ENCODE results near the gene CCDC138.

The CCDC138 gene

DNA sequence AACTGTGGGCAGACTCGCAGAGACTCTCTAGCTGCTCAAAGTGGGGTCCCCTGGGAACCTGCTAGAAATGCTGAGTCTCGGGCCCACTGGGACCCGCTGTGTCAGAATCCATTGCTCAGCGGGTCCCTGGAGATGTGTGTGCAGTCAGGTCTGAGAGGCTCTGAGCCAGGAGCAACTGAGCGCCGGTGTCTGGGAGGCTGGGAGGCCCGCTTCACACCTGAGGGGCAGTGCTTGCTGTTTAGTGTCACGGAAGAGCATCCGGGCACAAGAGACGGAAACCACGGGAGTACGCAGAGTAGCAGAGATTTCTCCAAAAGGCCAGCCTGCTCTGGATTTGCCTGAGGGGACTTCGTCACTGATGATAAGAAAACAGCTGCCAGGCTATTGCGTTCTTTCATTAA is 132.4 kb downstream of the CCDC138 start:
- no peak overlapping the region for H3K27ac ChIP-seq
- TF ChIP-seq, protein P1, sequence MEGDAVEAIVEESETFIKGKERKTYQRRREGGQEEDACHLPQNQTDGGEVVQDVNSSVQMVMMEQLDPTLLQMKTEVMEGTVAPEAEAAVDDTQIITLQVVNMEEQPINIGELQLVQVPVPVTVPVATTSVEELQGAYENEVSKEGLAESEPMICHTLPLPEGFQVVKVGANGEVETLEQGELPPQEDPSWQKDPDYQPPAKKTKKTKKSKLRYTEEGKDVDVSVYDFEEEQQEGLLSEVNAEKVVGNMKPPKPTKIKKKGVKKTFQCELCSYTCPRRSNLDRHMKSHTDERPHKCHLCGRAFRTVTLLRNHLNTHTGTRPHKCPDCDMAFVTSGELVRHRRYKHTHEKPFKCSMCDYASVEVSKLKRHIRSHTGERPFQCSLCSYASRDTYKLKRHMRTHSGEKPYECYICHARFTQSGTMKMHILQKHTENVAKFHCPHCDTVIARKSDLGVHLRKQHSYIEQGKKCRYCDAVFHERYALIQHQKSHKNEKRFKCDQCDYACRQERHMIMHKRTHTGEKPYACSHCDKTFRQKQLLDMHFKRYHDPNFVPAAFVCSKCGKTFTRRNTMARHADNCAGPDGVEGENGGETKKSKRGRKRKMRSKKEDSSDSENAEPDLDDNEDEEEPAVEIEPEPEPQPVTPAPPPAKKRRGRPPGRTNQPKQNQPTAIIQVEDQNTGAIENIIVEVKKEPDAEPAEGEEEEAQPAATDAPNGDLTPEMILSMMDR (IDR thresholded peaks at IDR 0.05): no peak
- TF ChIP-seq ZFX (IDR thresholded peaks at IDR 0.05; ENCODE audit: borderline replicate concordance): no peak

DNA sequence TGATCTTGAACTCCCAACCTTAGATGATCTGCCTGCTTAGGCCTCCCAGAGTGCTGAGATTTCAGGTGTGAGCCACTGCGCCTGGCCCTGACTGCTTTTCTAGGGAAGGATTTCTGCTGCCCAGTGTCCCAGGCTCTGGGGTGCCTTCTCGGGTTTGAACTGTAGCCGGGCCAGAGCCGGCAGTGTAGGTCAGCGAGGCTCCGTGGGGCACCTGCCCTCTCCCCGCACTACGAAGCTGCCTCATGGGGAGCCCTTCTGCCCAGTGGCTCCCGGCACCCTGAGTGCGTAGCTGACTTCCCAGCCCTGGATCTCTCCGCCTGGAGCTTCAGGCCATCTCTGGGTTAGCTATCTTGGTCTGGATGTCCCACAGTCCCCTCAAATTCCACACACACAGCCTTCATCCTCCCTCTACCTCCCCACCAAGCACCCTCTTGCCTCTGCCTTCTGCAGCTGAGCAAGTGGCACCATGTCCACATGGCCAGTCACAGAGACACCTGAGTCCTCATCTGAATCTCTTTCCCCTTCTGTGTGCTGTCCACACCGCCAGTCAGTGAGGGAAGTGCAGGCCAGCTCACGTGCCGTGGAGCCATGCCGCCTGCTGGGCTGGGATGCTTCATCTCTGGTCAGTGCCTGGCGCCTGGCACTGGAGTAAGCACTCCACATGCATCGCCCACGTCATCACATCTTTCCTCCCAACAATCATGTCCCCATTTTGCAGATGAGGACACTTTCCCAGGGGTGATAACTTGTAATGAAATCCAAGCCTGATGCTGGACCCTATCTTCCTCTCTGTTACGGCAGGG is 133.2 kb downstream of the CCDC138 start:
- TF ChIP-seq, protein P1 (IDR thresholded peaks at IDR 0.05): no peak
- no peak for TF ChIP-seq ZFX (IDR thresholded peaks at IDR 0.05; ENCODE audit: borderline replicate concordance)
- H3K27ac ChIP-seq: no peak overlapping the region

DNA sequence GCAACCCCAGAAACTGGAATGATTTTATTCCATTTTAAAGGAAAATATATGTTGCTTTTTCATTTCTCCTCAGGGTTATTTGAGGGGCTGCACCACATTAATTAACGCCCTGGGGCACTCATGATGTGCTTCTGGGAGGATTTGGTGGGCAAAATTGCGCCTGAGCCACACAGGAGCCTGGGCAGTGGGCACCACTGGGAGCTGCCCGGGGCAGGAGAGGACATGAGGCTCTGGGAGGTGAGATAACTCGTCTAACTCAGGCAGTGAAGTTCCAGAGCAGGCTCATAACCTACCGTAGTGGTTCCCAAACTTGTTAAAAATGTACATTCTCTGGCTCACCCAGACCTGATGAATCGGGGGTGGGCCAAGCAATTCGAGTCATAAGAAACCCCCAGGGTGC is 134.1 kb downstream of the CCDC138 start:
- no peak for TF ChIP-seq ZFX (IDR thresholded peaks at IDR 0.05; ENCODE audit: borderline replicate concordance)
- TF ChIP-seq, protein P1 (IDR thresholded peaks at IDR 0.05): no peak
- no peak overlapping the region for H3K27ac ChIP-seq

DNA sequence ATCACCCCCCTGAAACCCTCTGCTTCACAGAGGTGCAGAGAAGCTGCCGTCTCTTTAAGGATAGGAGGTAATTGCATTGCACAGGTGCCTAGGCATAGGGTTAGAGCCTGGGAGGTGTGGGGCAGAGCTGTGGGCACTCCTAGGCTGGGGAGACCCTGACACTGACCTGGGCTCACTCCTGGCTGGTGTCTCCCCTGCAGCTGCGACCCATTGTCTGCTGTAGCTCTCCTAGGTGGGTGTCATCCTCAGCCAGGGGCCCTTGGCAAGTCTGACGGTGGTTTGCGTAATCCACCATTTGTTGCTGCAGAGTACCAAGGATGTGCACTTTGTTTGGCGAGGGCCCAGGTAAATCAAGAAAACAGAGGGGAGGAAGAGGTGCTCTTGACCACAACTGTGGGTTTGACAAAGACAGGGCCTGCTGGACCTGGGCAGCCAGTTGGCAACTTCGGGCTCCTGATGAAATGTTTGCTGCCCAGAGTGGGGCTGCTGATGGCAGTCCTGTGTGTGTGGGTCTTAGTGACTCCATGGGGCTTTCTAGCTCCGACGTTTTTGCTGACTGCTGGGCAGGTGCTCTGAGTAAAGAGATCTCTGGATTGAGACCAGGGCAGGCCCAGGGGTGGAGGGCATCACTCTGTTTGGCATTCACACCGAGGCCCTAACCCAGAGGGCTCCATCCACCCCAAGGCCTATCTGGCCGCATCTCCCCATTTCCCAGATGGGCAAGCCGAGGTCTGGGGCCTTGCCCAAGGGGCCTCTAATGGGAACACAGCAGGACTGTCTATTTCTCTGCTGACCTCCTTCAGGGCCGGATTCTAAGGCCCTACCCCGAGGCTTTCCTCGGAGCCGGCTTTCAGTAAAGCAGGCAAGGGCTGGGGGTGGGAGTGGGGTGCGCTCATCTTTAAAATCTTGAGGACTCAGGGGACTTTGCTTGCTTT is 134.8 kb downstream of the CCDC138 start:
- TF ChIP-seq, protein P1 (IDR thresholded peaks at IDR 0.05): no peak
- no peak for TF ChIP-seq ZFX (IDR thresholded peaks at IDR 0.05; ENCODE audit: borderline replicate concordance)

DNA sequence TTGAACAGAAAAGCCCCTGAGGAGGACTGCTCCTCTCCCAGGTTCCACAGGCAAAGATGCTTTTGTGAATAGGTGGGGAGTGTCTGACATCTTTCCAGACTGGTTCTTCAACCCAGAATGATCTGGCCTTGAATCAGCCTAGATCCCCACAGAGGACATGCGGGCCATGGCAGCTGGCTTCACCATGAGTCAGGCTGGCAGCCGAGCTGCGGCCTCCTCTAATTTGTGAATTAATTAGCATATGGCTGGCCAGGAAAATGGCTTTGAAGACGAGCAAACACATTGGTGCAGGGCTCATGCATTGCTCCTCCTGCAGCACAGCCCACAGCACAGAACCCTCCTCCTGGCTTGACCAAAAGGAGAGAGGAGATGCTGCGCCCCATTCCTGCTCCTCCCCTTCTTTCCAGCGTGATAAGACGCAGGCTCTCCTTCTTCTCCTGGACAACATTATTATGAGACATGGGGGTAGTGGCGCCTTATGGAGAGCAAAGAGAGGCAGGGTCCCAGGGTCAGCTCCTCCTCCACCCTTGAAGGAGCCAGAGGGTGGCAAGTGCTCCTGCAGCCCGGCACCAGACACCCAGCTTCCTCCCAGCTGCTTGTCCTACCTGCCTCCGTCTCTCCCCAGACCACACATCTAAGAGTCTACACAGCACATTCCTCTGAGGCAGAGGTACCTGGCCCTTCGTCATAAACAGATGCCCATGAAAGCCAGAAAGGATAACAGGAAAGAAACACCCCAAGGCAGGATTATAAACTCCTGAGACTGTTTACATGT is 135.8 kb downstream of the CCDC138 start:
- TF ChIP-seq, protein P1 (IDR thresholded peaks at IDR 0.05): no peak
- no peak for TF ChIP-seq ZFX (IDR thresholded peaks at IDR 0.05; ENCODE audit: borderline replicate concordance)
- no peak overlapping the region for H3K27ac ChIP-seq

More for the DNA sequence above, 134.8 kb downstream of the CCDC138 start:
- H3K27ac ChIP-seq: no peak overlapping the region

DNA sequence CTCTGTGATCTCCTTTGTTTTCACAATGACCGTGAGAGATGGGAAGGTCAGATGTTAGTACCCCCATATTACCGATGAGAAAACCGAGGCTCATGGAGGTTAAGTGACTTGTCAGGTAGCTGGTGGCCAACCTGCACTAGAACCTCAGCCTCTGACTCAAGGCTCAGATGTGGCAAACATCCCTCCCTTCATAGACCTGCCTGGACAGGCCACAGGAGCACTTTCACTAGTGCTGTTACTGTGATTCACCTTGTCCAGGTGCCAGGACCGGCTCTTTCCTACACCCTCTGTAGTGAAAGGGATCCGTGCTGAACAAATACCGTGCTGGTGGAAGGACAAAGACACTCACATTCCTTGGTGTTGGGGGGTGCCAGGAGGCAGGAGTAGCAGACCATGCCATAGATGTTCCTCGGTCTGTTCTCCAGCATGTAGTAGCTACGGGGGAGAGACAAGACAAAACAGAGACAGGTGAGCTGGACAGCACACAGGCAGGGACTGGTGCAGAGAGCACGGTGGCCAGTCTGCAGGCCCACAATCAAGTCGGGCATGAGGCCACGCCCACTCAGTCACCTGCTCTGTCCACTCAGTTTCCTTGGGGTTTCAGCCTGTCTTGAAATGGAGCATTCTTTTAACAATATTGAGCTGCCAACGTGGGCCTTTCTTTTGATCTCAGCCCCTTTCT is 136.6 kb downstream of the CCDC138 start:
- H3K27ac ChIP-seq: no peak overlapping the region
- TF ChIP-seq ZFX (IDR thresholded peaks at IDR 0.05; ENCODE audit: borderline replicate concordance): no peak
- TF ChIP-seq, protein P1 (IDR thresholded peaks at IDR 0.05): no peak

All from 22Rv1 (cell line).